Measurements from ENCODE around the gene CTU2.
"Not testable (repeated sequence)": the region's sequence is repeated elsewhere in the genome, so short reads cannot be mapped to it uniquely, and the experiment has no call there.

The CTU2 gene

GRCh38 chr16:88706229-88706964 is at the start of gene CTU2, which contains the start of gene RNF166:
Gene CTU2, plus strand, starts transcription at chr16:88706503. Its CDS starts 28 bp downstream, at chr16:88706531.
Gene RNF166, minus strand, starts transcription at chr16:88706408. Its CDS starts 83 bp downstream, at chr16:88706325.
- DNase-seq (ENCODE audit: low spot score): peak; percentile 70

- DNase-seq (ENCODE audit: low spot score): no peak
These were observed 48.9 kb upstream of the CTU2 start for GRCh38 chr16:88657371-88657770.

- DNase-seq (ENCODE audit: low spot score): no peak
These were observed 47.6 kb upstream of the CTU2 start for GRCh38 chr16:88658714-88659113.

- no peak for DNase-seq (ENCODE audit: low spot score)
These were observed 47.1 kb upstream of the CTU2 start for GRCh38 chr16:88659160-88659559.

GRCh38 chr16:88661468-88661867 is 44.8 kb upstream of the CTU2 start:
- no peak for DNase-seq (ENCODE audit: low spot score)

GRCh38 chr16:88662222-88662842 is 44.0 kb upstream of the CTU2 start:
- no peak for DNase-seq (ENCODE audit: low spot score)

- peak; percentile 97 for DNase-seq (ENCODE audit: low spot score)
These were observed 43.3 kb upstream of the CTU2 start, which contains the start of gene MVD for GRCh38 chr16:88662843-88663606. Gene MVD, minus strand, starts transcription at chr16:88663091. Its CDS starts 11 bp downstream, at chr16:88663080.

- no peak for DNase-seq (ENCODE audit: low spot score)
These were observed 41.2 kb upstream of the CTU2 start for GRCh38 chr16:88665148-88665547.

GRCh38 chr16:88665570-88665969 is 40.7 kb upstream of the CTU2 start:
- DNase-seq (ENCODE audit: low spot score): no peak

- no peak for DNase-seq (ENCODE audit: low spot score)
These were observed 38.8 kb upstream of the CTU2 start for GRCh38 chr16:88667461-88667860.

- not testable (repeated sequence) for DNase-seq (ENCODE audit: low spot score)
These were observed 36.8 kb upstream of the CTU2 start for GRCh38 chr16:88669493-88669892.

- DNase-seq (ENCODE audit: low spot score): no peak
These were observed 36.3 kb upstream of the CTU2 start for GRCh38 chr16:88669980-88670379.

- DNase-seq (ENCODE audit: low spot score): no peak
These were observed 34.5 kb upstream of the CTU2 start for GRCh38 chr16:88671806-88672205.

- DNase-seq (ENCODE audit: low spot score): no peak
These were observed 33.5 kb upstream of the CTU2 start for GRCh38 chr16:88672776-88673175.

GRCh38 chr16:88673716-88674379 is 32.5 kb upstream of the CTU2 start:
- no peak for DNase-seq (ENCODE audit: low spot score)

GRCh38 chr16:88676502-88677242 is 29.6 kb upstream of the CTU2 start:
- DNase-seq (ENCODE audit: low spot score): no peak

- DNase-seq (ENCODE audit: low spot score): no peak
These were observed 28.6 kb upstream of the CTU2 start for GRCh38 chr16:88677721-88678120.

GRCh38 chr16:88678224-88678979 is 27.9 kb upstream of the CTU2 start:
- no peak for DNase-seq (ENCODE audit: low spot score)

GRCh38 chr16:88680554-88681083 is 25.7 kb upstream of the CTU2 start:
- DNase-seq (ENCODE audit: low spot score): no peak

- no peak for DNase-seq (ENCODE audit: low spot score)
These were observed 25.1 kb upstream of the CTU2 start for GRCh38 chr16:88681084-88681680.
